DMS53 treated with DMSO at 0.1 percent for 48 hours (cell line): ENCODE measurements around the gene MPO.

Experiments
- DNase-seq: peaks from one replicate; lab custom pipeline; 2025; ENCODE audit not compliant: unreplicated experiment; lab: John Stamatoyannopoulos, UW

MPO gene

DNA sequence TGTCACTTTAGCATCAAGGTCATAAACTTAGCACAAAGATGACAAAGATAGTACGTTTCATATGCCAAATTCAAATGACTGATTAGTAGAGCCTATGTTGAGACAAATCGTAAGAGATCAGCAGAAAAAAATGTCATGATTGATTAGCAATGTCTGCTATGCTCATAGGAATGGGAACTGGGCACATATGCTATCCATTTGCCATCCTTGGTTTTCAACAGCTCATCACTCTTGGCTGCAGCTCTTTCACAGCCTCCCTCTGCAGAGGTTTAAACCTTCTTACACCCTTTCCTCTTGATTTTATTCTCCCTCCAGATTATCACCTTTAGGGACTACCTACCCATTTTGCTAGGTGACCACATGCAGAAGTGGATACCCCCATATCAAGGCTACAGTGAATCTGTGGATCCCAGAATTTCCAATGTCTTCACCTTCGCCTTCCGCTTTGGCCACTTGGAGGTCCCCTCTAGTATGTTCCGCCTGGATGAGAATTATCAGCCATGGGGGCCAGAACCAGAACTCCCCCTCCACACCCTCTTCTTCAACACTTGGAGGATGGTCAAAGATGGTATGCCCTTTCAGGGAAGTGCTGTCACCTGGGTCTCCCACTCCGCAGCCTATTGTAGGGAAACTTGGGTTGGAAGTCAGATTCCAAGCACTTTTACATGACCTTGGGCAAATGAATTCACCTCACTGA lies 16.2 kb downstream of the MPO start:
- DNase-seq: no peak

DNA sequence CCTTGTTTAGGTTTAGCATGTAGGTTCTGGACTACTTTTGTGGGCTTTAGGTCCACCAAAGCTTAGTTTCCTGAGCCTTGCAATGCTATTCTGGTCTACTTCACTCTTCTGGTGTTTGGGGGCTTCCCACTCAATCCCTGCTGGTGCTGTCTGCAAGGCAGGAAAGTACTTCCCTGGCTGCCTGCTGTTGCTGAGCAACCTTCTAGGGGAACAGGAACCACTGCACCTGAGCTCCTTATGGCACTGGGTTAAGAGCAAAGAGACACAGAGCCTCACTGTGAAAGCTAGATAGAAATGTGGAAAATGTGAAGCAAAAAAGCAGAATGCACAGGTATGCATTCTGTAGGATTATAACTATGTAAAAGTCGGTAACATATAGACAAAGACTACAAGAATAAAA lies 17.0 kb downstream of the MPO start:
- DNase-seq: no peak

GRCh38 chr17:58262149-58262548 lies 18.6 kb downstream of the MPO start:
- no peak for DNase-seq

- no peak for DNase-seq
Observed at GRCh38 chr17:58254803-58255202, 25.9 kb downstream of the MPO start.

DNA sequence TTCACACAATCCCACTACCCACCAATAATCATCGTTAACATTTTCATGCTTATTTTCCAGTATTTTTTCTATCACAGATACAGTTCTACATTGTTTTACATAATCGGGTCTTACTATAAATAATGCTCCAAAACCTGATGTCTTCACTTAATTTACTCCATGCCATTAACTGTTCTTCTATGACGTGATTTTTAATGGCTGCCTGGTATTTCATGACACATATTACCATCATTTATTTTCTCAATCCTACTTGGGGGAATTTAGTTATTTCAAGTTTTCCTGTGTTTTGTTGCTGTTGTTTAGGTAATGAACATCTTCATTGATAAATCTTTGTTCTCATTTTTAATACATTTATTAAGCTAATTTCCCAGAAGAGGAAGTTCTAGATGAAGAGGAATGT lies 27.7 kb downstream of the MPO start:
- no peak for DNase-seq

GRCh38 chr17:58252141-58252540 lies 28.6 kb downstream of the MPO start:
- no peak for DNase-seq

DNA sequence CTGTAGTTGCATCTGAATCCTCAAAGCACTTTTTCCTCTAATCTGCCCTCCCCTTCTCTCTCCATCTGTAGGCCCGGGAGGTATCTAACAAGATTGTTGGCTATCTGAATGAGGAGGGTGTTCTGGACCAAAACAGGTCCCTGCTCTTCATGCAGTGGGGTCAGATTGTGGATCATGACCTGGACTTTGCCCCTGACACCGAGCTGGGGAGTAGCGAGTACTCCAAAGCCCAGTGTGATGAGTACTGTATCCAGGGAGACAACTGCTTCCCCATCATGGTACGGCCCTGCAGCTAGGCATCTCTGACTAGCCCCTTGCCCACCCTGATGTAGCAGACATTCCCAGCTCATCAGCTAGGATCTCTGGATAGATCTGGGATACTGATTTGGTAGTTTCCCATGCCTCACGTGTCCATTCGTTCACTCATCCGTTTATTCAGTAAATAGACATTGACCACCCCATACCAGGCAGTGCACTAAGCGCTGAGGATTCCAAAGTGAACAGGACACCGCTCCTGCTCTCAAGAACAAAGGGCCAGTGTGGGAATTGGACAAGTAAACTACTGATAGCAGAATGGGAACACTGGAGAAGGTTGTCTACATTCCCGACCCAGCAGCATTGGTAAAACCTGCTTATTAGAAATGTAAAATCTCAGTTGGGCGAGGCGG lies 30.3 kb downstream of the MPO start:
- no peak for DNase-seq

GRCh38 chr17:58249270-58250133 lies 31.2 kb downstream of the MPO start:
- DNase-seq: no peak

DNA sequence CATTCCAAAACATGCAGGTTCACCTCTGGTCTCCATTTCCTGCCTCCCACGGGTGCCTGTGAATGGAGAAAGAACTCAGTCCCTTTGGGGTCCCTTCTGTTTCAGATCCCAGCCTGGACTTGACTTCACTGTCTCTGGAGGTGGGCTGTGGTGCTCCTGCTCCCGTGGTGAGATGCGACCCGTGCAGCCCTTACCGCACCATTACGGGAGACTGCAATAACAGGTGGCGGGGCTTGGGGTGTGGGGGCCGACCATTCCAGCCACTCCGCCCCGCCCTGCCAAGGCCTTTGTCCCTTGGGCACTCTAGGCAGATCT lies 31.8 kb downstream of the MPO start:
- DNase-seq: no peak

GRCh38 chr17:58247511-58248363 lies 33.0 kb downstream of the MPO start:
- DNase-seq: no peak

- DNase-seq: no peak
Observed at GRCh38 chr17:58246781-58247180, 34.0 kb downstream of the MPO start.

GRCh38 chr17:58246104-58246740 lies 34.5 kb downstream of the MPO start:
- DNase-seq: no peak

GRCh38 chr17:58245428-58246103 lies 35.2 kb downstream of the MPO start:
- DNase-seq: no peak

- DNase-seq: no peak
Observed at GRCh38 chr17:58244963-58245362, 35.8 kb downstream of the MPO start.

DNA sequence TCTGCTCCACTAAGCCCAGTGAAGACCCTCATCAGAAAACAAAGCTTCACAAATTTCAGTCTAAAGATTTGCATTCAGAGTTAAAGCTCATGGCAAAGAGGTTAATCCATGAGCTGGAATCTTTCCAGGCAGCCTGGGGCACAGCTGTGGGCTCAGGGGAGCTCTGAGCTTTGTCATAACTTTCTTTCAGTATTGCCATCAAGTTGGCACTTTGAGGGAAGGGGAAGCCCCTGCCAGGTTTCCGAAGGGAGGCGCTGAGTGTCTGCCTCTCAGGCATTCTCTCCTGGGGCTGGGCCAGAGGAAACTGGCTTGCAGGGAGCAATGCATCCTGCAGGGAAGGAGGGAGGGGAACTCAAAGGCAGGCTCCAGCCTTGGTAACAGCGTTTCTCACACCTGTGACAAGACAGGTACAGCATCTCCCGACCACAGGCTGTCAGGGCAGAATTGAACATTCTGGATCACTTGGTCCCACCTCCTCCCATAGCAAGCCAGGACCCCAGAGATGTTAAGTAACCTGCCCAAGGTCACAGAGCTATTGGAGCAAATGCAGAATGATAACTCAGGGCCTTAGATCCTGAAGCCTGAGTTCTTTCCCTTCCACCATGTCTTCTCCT lies 38.5 kb downstream of the MPO start:
- no peak for DNase-seq

DNA sequence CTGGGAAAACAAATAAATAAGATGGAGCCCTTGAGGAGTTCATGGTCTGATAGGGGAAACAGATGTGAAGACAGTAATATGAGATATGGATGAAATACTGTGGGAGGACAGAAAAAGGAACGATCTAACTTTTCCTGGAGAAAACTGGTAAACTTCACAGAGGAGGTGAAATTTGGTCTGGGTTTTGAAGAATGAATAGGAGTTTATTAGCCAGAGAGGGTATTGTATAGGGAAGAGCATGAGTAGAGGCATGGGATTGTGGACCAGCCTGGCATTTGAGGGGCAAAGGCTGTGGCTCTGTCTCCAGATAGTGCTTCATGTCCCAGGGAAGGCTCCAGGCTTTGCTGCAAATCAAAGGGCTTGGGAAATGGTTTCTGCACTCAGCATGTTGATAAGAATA lies 40.7 kb downstream of the MPO start:
- no peak for DNase-seq

GRCh38 chr17:58238147-58238634 lies 42.5 kb downstream of the MPO start, which contains the start of gene LPO:
Gene LPO (plus strand): TSS chr17:58238584. CDS start chr17:58242980, 4,396 bp downstream.
- DNase-seq: no peak

- no peak for DNase-seq
Observed at GRCh38 chr17:58236394-58236793, 44.3 kb downstream of the MPO start.

DNA sequence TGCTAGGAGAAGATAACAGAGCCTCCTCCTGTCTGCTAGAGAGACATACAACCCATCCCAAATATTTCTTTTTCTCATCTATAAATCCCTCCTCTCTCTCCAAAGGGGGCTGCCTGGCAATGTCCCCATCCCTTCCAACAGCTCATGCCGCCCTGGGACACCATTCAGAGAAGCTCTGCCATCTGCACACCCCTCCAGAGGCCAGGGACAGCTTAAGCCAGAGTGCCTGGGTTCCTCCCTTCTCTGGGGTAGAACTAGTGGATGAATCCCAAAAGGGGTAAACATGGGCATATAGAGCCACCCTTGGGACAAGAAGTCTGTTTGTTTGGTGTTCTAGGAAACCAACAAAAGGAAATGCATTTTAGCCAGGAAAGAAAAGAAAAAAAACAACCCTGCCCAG lies 44.9 kb downstream of the MPO start:
- no peak for DNase-seq
